HEK293 (cell line): ENCODE results near the gene SFXN1.

Experiments
- CTCF ChIP-seq: fragments of 450-650 bp; formaldehyde crosslinking; IDR thresholded peaks from 2 replicates; pipeline ENCODE4 v1.5.1; 2016; ENCODE audit warnings: missing biosample characterization, missing genetic modification characterization
- YY1 ChIP-seq: fragments of 450-650 bp; formaldehyde crosslinking; IDR thresholded peaks from 2 replicates; pipeline ENCODE4 v1.5.1; 2018; ENCODE audit warnings: missing biosample characterization, missing genetic modification characterization
- ZNF155 ChIP-seq: fragments of 450-650 bp; formaldehyde crosslinking; IDR thresholded peaks from 2 replicates; pipeline ENCODE4 v1.5.1; 2016; ENCODE audit warnings: missing biosample characterization, missing genetic modification characterization
- ZNF184 ChIP-seq: fragments of 450-650 bp; IDR thresholded peaks from 2 replicates; pipeline ENCODE4 v1.5.1; 2018; ENCODE audit warnings: missing biosample characterization, mild to moderate bottlenecking, missing genetic modification characterization

DNA sequence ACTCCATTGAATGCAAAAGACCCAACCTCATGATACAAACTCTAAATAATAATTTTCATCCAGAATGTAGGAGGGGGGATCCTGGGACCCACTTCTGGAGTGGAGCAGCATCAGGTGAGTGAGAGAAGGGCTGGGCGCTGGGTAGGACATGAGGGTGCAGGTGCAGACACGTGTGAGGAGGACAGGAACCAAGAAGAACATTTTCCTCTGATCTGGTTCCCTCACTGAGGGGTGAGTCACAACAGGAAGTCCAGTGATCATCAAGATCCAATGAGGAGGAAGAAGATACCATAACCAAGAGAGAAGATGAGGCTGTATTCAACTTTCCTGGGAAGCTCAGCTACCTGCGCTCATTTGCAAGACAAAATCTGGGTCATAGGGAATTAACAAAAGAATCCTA lies 57.4 kb downstream of the SFXN1 start:
- no peak for TF ChIP-seq CTCF (tag by site-specific recombination)
- TF ChIP-seq ZNF184: no peak
- TF ChIP-seq YY1 (tag by site-specific recombination): no peak
- TF ChIP-seq ZNF155 (tag by site-specific recombination): no peak
